HepG2 (cell line): Measurements from ENCODE around the gene VEGFA. TPM values are rescaled to one million over a fixed set of nuclear protein-coding genes. Genes with fewer than 3 reads are reported as not detected.

Experiments used
- GLI4 ChIP-seq: sonication (generic); formaldehyde crosslinking; IDR thresholded peaks from 2 replicates; pipeline ENCODE4 v1.5.1; 2020; ENCODE audit warnings: missing genetic modification reagents, mild to moderate bottlenecking, moderate library complexity, borderline replicate concordance
- HCFC1 ChIP-seq: fragments of 150-350 bp; IDR thresholded peaks from 2 replicates; pipeline ENCODE4 v1.6.1; 2014; ENCODE audit warnings: low read depth, low read length
- LCORL ChIP-seq, 2 experiments: fragments of 450-650 bp in 1 of 2; sonication (generic) in 1 of 2; formaldehyde crosslinking in 1 of 2; IDR thresholded peaks; 2 replicates each; pipeline versions ENCODE4 v1.5.0 to v1.6.1; 2017 to 2020; ENCODE audit warnings: antibody characterized with exemption in 1 of 2, missing genetic modification reagents in 1 of 2
- NFIB ChIP-seq: sonication (generic); formaldehyde crosslinking; IDR thresholded peaks from 2 replicates; pipeline ENCODE4 v1.9.0; 2021; ENCODE audit warnings: missing genetic modification reagents, mild to moderate bottlenecking, borderline replicate concordance
- NR2F1 ChIP-seq, 2 experiments: fragments of 450-650 bp in 1 of 2; formaldehyde crosslinking in 1 of 2; IDR thresholded peaks; 2 replicates each; pipeline versions ENCODE4 v1.5.0 to v1.6.1; 2016 to 2020; ENCODE audit warnings: mild to moderate bottlenecking in 1 of 2, missing compliant biosample characterization in 1 of 2, missing genetic modification reagents in 1 of 2, moderate library complexity in 1 of 2
- NR2F6 ChIP-seq, 2 experiments: IDR thresholded peaks; 2 replicates each; pipeline ENCODE4 v1.6.1; 2016; ENCODE audit warnings: antibody characterized with exemption in 1 of 2, mild to moderate bottlenecking in 1 of 2
- RFX3 ChIP-seq: IDR thresholded peaks from 2 replicates; pipeline ENCODE4 v1.6.1; 2016; ENCODE audit warnings: missing biosample characterization, missing genetic modification reagents
- TBX3 ChIP-seq: fragments of 450-650 bp; IDR thresholded peaks from 2 replicates; pipeline ENCODE4 v1.6.1; 2017; ENCODE audit warnings: antibody characterized with exemption, mild to moderate bottlenecking, inconsistent platforms, borderline replicate concordance
- ZFP36 ChIP-seq: fragments of 150-350 bp; IDR thresholded peaks from 2 replicates; pipeline ENCODE4 v1.6.1; 2018; ENCODE audit warnings: borderline replicate concordance, low read length, low read depth; ENCODE audit not compliant: partially characterized antibody
- ZFP36L2 ChIP-seq: sonication (generic); formaldehyde crosslinking; IDR thresholded peaks from 2 replicates; pipeline ENCODE4 v1.4.0; 2020; ENCODE audit warnings: missing genetic modification reagents
- ZNF142 ChIP-seq: sonication (generic); formaldehyde crosslinking; IDR thresholded peaks from 2 replicates; pipeline ENCODE4 v1.4.0; 2020; ENCODE audit warnings: missing genetic modification reagents
- ZNF225 ChIP-seq: sonication (generic); formaldehyde crosslinking; IDR thresholded peaks from 2 replicates; pipeline ENCODE4 v1.4.0; 2020; ENCODE audit warnings: mild to moderate bottlenecking, missing genetic modification reagents
- ZNF292 ChIP-seq: sonication (generic); formaldehyde crosslinking; IDR thresholded peaks from 2 replicates; pipeline ENCODE4 v1.8.1; 2022; ENCODE audit warnings: mild to moderate bottlenecking, low read depth, missing genetic modification reagents, borderline replicate concordance
- ZNF432 ChIP-seq: sonication (generic); formaldehyde crosslinking; IDR thresholded peaks from 2 replicates; pipeline ENCODE4 v1.5.0; 2020; ENCODE audit warnings: missing genetic modification reagents, mild to moderate bottlenecking, borderline replicate concordance
- ZNF609 ChIP-seq: sonication (generic); formaldehyde crosslinking; IDR thresholded peaks from 2 replicates; pipeline ENCODE4 v1.4.0; 2020; ENCODE audit warnings: mild to moderate bottlenecking, missing genetic modification reagents, borderline replicate concordance
- ZNF691 ChIP-seq: sonication (generic); formaldehyde crosslinking; IDR thresholded peaks from 2 replicates; pipeline ENCODE4 v1.4.0; 2020; ENCODE audit warnings: missing genetic modification reagents, low read depth, mild to moderate bottlenecking, borderline replicate concordance
- ZNF782 ChIP-seq: sonication (generic); formaldehyde crosslinking; IDR thresholded peaks from 2 replicates; pipeline ENCODE4 v1.4.0; 2020; ENCODE audit warnings: missing genetic modification reagents, mild to moderate bottlenecking, borderline replicate concordance
- polyA plus RNA-seq, 8 experiments: library from polyadenylated mRNA; depleted of rRNA in 3 of 8; stranded (reverse) in 7 of 8; unstranded in 1 of 8; fragments of >200 nt; fragmentation: Illumina TruSeq in 4 of 8; extraction: Trizol in 4 of 8; gene quantifications; 2 replicates each; pipeline versions ENCODE4 v1.2.1 to v1.2.3, GENCODE V29; 2011 to 2016; ENCODE audit warnings: low read depth in 4 of 8, missing spikeins in 1 of 8, mixed read lengths in 1 of 8; ENCODE audit not compliant: insufficient read depth in 1 of 8
- total RNA-seq, 5 experiments: library from RNA; depleted of rRNA; stranded (reverse); fragments of >200 nt; fragmentation: Illumina TruSeq; extraction: Trizol; gene quantifications; 2 replicates each; pipeline ENCODE4 v1.2.3, GENCODE V29; 2016; ENCODE audit warnings: low read depth in 1 of 5

VEGFA gene
- total and polyA plus RNA-seq, 2 of the 13 experiments (the other 11 are each of a cell fraction or from before 2014, with no cell fraction given): 68.1 to 629 TPM

GRCh38 chr6:43803055-43803782, 33.2 kb downstream of the VEGFA start (continued):
- TF ChIP-seq GLI4: no peak
- TF ChIP-seq LCORL (IDR thresholded peaks at IDR 0.05): no peak
- no peak for TF ChIP-seq LCORL (CRISPR knock-in tag; IDR thresholded peaks at IDR 0.05)
- no peak for TF ChIP-seq ZNF432 (CRISPR knock-in tag)
- TF ChIP-seq TBX3: no peak
- no peak for TF ChIP-seq ZFP36
- TF ChIP-seq RFX3: 0 out of 2 replicates have a peak, but pooled peaks have one; percentile 1
- TF ChIP-seq ZFP36L2 (CRISPR knock-in tag): no peak
- no peak for TF ChIP-seq NFIB (CRISPR knock-in tag)
- TF ChIP-seq HCFC1: no peak
- no peak for TF ChIP-seq ZNF609 (CRISPR knock-in tag)
- TF ChIP-seq NR2F6 (IDR thresholded peaks at IDR 0.05): no peak; the same call in 1 of the 2 replicates
- peak; percentile 31; the same call in 1 of the 2 replicates for TF ChIP-seq NR2F6 (CRISPR knock-in tag; IDR thresholded peaks at IDR 0.05)
- no peak for TF ChIP-seq ZNF142 (CRISPR knock-in tag)
- TF ChIP-seq ZNF225 (CRISPR knock-in tag): no peak
- no peak for TF ChIP-seq ZNF292 (CRISPR knock-in tag)
- TF ChIP-seq ZNF691 (CRISPR knock-in tag): no peak
- TF ChIP-seq ZNF782 (CRISPR knock-in tag): no peak
- no peak for TF ChIP-seq NR2F1 (CRISPR knock-in tag; IDR thresholded peaks at IDR 0.05)
